IPS-18c (cell line): ENCODE results near the gene MAPK1.
A peak's percentile ranks its signal among the peaks of the same experiment; 100 is the strongest.
"Not testable (repeated sequence)": the region's sequence is repeated elsewhere in the genome, so short reads cannot be mapped to it uniquely, and the experiment has no call there.

Source experiments
- H3K4me3 ChIP-seq: 2 replicates; pipeline ENCODE4 v1.7.0; 2013; ENCODE audit warnings: low read depth, mild to moderate bottlenecking, low read length, moderate library complexity; ENCODE audit not compliant: insufficient read depth
- H3K9me3 ChIP-seq: one replicate; pipeline ENCODE4 v1.6.1; 2013; ENCODE audit warnings: mild to moderate bottlenecking, low read length, moderate library complexity; ENCODE audit not compliant: control insufficient read depth, insufficient read depth

Gene MAPK1

GRCh38 chr22:21836486-21836885 lies 31.0 kb downstream of the MAPK1 start:
- not testable (repeated sequence) for H3K9me3 ChIP-seq, H3K4me3 ChIP-seq

DNA sequence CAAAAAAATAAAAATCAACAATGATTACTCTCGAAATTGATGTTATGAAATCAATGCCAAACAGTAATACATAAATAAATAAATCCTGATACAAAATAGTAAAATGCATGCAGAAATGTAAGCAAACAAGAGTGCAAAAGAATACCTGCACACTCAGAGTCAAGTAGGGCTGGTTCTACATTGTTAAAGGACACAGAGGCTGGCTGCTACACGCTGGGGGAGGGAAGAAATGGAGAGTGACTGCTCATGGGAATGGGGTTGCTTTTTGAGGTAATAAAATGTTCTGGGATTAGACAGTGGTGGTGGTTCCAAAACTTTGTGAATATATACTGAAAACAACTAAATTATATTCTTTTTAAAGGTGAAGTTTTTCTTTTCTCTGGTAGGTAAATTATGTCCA lies 32.1 kb downstream of the MAPK1 start:
- no peak overlapping the region for H3K4me3 ChIP-seq
- no peaks in the 10 kb centered on the region for H3K9me3 ChIP-seq

DNA sequence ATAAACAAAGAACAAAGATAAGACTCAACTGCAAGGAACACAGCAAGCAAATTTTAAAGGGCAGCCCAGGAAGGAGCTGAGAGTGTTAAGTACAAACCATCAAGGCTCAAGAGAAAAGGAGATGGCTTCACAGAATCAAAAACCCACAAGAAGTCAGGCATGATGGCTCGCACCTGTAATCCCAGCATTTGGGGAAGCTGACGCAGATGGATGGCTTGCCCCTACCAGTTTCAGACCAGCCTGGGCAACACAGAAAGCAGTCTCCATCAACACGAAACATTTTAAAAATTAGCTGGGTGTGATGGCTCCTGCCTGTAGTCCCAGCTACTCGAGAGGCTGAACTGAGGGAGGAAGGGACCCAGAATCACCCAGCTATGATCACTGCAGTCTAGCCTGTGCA lies 32.6 kb downstream of the MAPK1 start:
- Histone ChIP-seq H3K9me3 (no peaks in the 10 kb centered on the region), H3K4me3 (no peak overlapping the region)

- Histone ChIP-seq H3K4me3 (no peak overlapping the region), H3K9me3 (no peaks in the 10 kb centered on the region)
Measured at GRCh38 chr22:21832291-21833290, 34.9 kb downstream of the MAPK1 start.

- H3K4me3 ChIP-seq, result no peak overlapping the region
- no peaks in the 10 kb centered on the region for H3K9me3 ChIP-seq
Measured at GRCh38 chr22:21829523-21829922, 37.9 kb downstream of the MAPK1 start.

DNA sequence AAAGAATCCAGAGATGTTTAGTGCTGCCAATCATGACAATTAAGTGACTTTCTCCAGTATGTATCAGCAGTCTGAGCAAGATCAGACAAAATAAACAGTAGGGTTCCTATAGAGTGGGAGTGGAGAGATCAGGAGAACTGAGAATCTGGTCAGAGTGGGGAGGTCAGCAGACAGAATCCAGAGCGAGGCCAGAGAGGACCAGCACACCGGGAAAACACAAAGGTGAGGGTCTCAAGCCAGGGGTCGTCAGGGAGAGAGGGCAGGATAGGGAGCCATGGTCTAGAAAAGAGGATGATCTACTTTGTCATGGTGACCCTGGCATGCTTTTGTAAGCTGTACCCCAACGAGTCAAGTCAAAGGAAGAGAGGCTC lies 39.2 kb downstream of the MAPK1 start:
- H3K4me3 ChIP-seq, result no peak overlapping the region
- no peaks in the 10 kb centered on the region for H3K9me3 ChIP-seq

GRCh38 chr22:21827628-21828267 lies 39.7 kb downstream of the MAPK1 start:
- no peaks in the 10 kb centered on the region for H3K9me3 ChIP-seq
- H3K4me3 ChIP-seq, result no peak overlapping the region

DNA sequence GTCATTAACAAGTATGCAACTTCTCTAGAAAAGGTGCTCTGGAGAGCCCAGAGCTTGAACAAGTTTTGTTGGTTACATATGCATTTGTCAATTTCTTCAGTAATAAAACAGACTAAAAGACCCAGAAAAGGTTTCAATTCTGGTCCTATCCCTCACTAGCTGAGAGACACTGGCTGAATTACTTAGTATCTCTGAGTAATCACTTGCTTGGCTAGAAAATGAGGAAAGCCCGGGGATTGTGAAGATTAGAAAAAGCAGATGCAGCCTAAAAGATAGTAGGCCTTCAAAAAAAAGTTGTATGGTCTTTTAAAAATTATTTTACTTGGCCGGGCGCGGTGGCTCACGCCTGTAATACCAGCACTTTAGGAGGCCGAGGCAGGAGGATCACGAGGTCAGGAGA lies 41.2 kb downstream of the MAPK1 start:
- no peak overlapping the region for H3K4me3 ChIP-seq

GRCh38 chr22:21824962-21825361 lies 42.5 kb downstream of the MAPK1 start:
- not testable (repeated sequence) for H3K4me3 ChIP-seq, H3K9me3 ChIP-seq

More for the DNA sequence above, 41.2 kb downstream of the MAPK1 start:
- H3K9me3 ChIP-seq, result no peaks in the 10 kb centered on the region

DNA sequence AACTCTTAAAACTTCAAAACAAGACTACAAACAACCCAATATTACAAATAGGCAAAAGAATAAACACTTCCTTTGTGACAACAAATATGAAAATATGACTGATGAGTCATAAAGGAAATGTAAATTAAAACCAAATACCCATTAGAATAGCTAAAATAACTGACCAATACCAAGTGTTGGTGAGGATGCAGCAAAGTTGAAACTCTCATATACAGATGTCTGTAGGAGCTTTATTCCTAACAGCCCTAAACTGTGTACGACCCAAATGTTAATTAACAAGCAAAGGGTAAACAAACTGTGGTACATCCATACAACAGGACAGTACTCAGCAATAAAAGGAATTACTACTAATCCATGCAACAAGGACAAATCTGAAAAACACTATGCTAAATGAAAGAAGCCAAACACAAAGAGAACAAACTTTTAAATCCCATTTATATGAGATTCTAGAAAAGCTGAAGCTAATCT lies 43.0 kb downstream of the MAPK1 start:
- H3K9me3 ChIP-seq, result no peaks in the 10 kb centered on the region

GRCh38 chr22:21823740-21824444 lies 43.6 kb downstream of the MAPK1 start:
- Histone ChIP-seq H3K9me3 (no peaks in the 10 kb centered on the region), H3K4me3 (no peak overlapping the region)

More for the DNA sequence above, 43.0 kb downstream of the MAPK1 start:
- no peak overlapping the region for H3K4me3 ChIP-seq

- Histone ChIP-seq H3K4me3 (0 out of 2 replicates have a peak overlapping the region, but pooled peaks have one; percentile 9), H3K9me3 (no peaks in the 10 kb centered on the region)
Measured at GRCh38 chr22:21819183-21819770, 48.2 kb downstream of the MAPK1 start.

- H3K9me3 ChIP-seq, result no peaks in the 10 kb centered on the region
- H3K4me3 ChIP-seq, result 0 out of 2 replicates have a peak overlapping the region, but pooled peaks have one; percentile 9
Measured at GRCh38 chr22:21818487-21819182, 48.8 kb downstream of the MAPK1 start.

- H3K9me3 ChIP-seq, H3K4me3 ChIP-seq: not testable (repeated sequence)
Measured at GRCh38 chr22:21817497-21817853, 50.0 kb downstream of the MAPK1 start.

GRCh38 chr22:21816787-21817496 lies 50.5 kb downstream of the MAPK1 start:
- Histone ChIP-seq H3K4me3 (no peak overlapping the region), H3K9me3 (no peaks in the 10 kb centered on the region)

GRCh38 chr22:21816472-21816786 lies 51.0 kb downstream of the MAPK1 start:
- H3K4me3 ChIP-seq, result no peak overlapping the region
- no peaks in the 10 kb centered on the region for H3K9me3 ChIP-seq
